NCI-H2107 (cell line): Measurements from ENCODE around the gene NKX6-1.
A peak's percentile ranks its signal among the peaks of the same experiment; 100 is the strongest.

Experiments used
- DNase-seq: peaks from one replicate; lab custom pipeline; 2025; lab: John Stamatoyannopoulos, UW

NKX6-1 gene

DNA sequence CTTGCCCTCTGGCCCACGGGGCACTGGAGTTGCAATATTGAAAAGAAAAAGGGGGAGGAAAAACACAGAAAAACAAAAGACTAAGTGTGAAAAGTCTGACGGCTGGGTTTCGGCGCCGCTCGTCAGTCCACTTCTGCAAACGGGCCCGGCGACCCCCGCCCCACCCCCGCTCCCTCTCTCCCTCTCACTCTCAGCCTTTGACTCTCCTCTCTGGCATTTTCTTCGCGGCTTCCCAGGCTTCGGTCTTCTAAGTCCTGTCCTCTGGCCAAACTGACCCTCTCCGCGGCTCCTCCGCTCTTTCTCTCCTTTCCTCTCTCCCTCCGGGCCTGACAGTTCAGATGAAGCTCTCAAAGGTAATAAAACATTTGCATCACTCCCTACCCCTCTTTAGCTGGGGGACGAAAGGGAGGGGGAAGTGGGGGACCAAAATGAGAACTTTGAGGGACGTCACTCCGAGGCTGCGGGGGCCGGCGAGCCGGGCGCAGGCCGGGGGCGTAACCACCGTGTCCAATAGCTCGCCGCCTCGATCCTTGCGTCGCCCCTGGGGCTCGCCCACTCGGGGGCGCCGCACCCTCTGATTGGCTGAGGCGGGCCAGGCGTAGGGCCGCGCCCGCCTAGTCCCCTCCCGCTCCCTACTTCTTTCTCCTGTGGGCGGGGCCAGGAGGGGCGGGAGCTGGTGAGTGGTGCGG is at the start of gene NKX6-1:
NKX6-1 (minus strand) TSS at position 358 of the 689 bp plus-strand sequence. CDS start 1,064 bp downstream, outside the sequence.
- peak; percentile 67 for DNase-seq

DNA sequence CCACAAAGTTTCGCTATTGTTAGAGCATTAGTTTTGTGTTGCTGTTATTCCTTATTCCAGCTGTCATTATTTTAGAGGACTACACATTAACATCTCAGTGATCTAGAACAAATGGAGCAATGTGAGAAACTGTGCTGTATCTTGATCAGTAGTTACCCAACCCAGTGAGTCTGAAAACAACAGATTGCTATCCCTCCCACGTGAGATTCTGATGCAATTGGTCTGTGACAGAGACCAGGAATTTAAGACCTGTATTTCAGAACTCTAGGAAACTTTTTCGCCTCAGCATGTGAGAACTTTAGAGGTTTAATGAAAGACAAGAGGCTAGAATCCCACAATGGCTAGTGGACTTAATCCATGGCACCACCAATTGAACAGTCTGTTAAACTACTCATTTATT is 48.1 kb upstream of the NKX6-1 start:
- no peak for DNase-seq

DNA sequence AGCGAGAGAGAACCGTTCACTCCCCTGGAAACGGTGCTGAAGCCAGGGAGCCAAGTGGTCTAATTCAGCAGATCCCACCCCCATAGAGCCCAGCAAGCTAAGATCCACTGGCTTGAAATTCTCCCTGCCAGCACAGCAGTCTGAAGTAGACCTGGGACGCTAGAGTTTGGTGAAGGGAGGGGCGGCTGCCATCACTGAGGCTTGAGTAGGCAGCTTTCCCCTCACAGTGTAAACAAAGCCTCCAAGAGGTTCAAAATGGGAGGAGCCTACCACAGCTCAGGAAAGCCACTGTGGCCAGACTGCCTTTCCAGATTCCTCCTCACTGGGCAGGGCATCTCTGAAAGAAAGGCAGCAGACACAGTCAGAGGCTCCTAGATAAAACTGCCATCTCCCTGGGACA is 46.0 kb upstream of the NKX6-1 start:
- no peak for DNase-seq

DNA sequence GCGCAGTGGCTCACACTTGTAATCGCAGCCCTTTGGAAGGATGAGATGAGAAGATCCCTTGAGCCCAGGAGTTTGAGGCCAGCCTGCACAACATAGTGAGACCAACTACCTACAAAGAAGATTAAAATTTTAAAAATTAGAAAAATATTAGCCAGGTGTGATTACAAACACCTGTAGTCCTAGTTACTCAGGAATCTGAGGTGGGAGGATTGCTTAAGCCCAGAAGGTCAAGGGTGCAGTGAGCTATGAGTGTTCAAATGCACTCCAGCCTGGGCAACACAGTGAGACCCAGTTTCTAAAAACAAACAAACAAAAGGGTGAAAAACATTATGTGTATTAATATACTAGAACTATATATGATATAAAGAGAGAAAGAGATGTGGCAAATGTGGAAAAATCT is 36.8 kb upstream of the NKX6-1 start:
- DNase-seq, result no peak

DNA sequence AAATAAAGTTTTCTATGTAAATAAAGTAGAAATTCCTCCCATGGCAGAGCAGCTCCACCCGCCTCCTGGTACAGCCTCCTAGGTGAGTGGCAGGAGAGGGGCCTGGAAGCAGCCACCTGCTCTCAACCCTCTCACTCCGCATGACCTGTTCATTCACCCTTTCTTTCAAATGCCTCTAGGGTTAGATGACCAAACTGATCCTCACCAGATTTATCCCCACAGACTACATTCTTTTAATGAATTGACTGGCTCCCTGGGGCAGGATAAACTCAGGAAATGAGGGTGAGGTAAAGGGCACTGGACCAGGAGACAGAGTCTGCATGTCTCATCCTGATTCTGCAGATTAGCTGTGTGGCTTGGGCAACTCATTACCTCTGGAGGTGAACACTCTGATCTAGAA is 32.6 kb upstream of the NKX6-1 start:
- no peak for DNase-seq

DNA sequence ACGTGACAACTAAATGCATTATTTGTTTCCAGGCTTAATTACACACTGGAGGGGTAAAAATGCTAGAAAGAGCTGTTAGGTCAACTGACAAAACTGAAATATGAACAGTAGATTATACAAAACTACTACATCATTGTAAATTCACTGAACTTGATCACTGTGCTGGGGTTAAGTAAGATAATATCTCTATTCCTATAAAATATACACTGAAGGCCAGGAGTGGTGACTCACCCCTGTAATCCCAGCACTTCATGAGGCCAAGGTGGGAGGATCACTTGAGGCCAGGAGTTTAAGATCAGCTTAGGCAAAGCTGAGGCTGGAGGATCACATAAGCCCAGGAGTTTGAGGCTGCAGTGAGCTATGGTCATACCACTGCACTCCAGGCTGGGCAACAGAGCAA is 31.8 kb upstream of the NKX6-1 start:
- DNase-seq, result no peak

DNA sequence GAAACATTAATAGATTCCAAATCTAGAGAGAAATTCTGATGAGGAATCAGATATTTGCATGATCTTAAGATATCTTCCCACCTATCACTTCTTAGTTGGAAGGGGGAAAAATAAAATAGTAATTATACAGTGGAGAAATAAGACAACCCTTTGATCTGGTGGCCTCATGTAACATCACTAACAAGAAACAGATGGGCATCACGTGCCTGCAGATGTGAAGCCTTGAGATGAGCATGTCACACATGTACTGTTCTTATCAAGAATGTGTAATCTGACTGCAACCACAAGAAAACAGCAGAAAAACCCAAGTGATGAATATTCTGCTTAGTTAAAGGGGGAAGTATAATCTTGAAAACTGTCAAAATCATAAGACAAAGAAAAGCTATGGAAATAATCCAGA is 31.4 kb upstream of the NKX6-1 start:
- no peak for DNase-seq

DNA sequence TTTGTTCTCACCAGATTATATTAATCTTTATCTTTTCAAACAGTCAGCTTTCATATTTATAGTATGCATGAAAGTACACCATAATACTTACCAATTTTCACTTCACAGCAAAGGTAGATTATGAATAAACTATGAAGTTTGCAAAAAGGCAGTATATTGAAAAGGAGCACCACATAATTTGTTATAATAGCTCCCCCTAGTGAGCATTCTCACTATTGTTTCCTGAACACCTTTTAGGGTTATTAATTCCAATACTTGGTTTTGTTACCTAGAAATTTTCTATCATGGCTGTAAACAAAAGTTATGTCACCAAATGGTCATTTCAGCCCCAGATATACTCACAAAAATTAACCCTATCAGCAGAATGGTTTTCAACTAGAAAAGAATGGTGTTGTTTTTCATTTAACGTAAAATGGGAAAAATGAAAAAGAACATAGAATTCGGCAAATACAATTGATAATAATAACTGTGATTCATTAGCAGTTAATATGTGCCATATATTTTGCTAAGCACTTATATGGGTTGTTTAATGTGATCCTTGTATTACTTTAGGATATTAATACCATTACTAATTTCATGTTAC is 30.2 kb upstream of the NKX6-1 start:
- DNase-seq, result no peak

DNA sequence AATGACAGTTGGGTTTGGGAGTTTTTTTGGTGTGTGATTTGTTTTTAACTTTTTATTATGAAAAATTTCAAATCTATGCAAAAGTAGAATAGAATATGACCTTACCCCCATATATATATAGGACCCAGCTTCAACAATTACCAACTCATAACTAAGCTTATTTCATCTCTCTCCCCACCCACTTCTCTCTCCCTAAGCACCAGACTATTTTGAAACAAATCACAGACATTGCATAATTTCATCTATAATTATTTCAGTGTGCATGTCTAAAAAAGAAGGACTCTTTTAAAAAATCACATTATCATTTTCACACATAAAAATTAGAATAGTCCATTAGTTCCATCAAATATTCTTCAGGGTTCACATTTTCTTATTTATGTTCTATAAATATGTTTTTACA is 28.3 kb upstream of the NKX6-1 start:
- DNase-seq, result no peak

DNA sequence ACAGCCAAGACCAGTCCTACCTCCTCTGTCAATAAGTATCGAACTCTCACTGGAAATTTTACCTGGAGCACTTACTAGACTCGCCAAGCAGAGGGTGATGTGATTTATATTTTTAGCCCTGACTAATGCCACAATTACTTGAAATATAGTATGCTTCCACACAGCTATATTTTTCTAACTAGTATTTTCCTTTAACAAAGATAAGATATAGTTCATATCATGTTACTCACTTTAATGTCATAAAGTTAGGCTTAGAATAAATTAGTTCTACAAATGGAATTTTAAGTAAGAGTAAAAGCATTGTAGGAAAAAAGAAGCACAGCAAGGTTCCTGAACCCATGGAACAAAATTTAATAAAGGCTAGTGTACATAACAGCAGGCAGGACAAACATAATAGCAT is 16.0 kb upstream of the NKX6-1 start:
- no peak for DNase-seq

DNA sequence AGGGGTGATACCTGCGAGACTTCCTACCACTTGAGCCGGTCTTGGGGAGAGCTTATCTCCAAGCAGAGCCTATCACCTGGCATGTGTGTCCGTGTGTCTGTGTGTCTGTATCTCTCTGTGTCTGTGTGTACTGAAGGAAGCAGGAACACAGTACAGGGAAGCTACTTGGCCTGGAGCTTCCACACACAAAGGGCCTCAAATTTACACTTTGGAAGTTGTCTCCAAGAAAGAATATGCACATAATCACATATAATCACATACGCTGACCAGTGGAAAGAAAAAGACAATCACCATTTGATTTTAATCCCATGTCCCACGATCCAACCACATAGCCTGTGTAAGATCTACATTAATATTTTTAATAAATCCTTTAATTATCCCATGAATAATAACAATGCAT is 13.2 kb upstream of the NKX6-1 start:
- DNase-seq, result no peak

DNA sequence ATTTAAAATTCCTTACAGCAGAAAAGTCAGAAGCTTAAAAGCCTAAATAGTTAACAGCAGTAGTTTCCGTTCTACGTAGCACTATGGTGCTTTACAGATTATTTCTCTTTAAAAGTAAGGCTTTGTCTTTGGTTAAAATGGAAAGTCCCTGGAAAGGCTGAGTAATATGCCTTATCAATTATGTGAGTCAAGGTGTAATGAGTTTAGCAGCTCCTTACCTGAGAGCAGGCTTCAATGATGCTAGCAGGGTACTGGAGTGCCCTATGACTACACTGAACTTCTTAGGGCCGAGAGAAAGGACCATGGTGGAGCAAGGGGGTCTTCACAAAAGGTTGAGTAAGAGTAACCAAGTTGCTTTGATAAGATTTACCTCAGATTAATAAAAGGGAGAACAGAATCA is 12.6 kb upstream of the NKX6-1 start:
- no peak for DNase-seq

DNA sequence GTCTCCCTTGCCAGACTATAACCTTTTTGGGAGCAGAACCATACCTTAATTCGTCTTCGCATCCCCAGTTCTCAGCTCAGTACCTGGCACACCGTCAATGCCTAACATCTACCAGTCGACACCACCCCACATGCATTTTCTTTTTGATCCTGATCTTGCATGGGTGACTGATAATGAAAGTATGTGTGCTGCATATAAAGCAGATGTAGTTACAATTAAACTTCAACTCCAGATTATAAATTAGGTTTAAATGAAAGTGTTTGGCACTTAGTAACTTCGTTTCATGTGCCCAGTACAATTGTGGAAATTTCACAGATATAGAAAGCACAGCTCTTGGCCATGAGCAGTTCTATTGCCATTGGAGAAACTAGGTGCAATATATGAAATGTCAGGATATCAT is 8.8 kb upstream of the NKX6-1 start:
- DNase-seq, result no peak

DNA sequence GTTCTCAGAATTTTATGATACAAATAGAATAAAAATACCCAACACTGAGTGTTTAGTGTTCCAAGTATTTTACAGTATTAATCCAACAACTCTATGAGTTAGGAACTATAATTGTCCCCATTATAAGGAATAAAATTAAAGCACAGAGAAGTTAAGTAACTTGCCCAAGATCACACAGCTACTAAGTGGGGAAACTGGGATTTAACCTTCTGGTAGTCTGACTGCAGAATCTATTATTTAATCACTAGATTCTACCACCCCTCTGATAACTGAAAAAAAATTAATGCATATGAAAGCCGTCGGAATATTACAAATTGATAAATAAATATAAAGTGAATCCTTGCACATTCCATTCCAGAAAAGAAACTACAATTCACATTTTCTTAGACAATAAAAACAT is 5.7 kb upstream of the NKX6-1 start:
- DNase-seq, result no peak

DNA sequence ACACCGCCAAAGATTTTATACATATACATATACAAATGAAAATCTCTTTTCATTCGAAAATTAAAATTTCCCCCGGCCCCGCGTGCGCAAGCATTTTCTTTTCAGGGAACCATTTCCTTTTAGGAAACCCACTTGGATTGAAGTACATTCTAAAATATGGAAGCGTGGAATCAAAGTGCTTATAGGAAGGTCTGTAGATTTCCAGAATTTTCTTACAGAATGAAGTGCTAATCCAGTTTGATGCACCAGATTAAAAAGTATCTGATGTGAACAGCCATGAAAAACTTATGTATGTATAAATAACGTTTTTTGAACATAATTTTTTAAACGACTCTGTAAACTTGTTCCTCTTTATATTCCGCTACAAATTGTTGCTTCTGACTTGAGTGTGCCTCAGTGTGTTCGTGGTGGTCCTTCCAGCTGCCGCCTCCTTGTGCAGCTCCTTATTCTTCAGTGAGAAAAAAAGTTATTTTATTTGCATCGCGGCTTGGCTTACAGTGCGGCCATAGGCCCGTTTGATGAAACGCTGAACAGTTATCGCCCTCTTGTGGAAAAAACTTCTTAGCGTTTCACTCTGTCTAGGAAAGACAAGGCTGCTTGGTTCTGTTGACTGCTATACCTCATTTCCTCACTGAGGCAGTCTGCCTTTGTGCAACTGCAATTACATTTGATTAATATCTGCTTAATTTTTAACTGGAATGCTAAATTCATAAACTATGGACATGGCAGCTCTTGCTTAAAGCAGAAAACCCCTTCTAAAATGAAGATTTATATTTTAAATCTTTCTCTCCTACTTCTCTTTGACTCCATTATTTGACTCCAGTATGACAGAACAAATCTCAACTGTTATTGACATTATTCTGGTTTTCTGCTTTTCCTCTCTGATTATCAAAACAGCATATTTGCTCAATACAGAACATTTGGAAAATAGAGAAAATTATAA is 4.7 kb upstream of the NKX6-1 start:
- DNase-seq, result peak; percentile 9

DNA sequence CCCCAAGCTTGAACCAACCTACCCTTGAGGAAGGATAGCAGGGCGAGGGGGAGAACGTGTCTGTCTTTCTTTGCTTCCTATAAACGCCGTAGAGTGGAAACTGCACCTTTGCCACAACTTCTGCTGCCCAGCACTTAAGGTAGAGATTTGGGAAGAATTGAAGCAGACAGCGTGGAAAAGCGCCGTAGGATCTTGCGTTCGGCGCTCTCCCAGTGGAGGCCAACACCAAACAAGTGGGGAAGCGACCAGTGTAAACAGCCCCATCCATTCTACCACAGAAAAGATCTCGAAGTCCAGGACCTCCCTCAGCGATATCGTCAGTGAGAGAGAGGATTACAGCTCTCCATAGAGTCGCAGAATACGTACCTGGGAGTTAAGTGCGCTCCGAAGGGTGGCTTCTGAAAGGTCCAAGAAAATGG is 3.9 kb upstream of the NKX6-1 start:
- DNase-seq, result no peak

DNA sequence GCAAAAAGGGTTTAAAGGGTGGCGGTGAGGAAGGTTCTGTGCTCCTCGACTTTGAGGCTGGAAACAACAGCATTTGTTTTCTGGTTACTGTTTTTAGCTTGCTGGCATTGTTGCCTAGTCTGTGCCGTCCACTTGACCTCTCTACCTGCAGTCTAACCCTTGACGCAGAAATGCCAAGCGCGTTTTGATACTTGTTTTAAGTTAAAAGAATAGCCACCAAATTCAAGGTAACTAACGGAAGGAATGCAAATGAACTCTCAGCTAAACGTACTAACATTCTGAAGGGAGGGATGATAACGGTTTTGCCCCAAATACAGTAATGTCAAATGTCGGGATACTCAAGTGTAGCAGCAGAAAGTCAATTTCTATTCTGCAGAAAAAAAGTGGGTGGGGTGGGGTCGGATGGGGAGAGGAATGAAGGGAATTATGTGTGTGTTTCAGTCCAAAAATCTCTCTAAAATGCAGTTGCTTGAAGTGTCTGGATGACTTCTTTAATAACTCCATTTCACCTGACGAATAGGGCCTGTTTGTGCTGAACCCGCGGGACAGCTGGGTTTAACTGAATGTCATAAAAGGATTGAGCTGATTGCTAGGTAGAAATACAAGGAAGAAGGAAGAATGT is 3.4 kb upstream of the NKX6-1 start:
- no peak for DNase-seq

DNA sequence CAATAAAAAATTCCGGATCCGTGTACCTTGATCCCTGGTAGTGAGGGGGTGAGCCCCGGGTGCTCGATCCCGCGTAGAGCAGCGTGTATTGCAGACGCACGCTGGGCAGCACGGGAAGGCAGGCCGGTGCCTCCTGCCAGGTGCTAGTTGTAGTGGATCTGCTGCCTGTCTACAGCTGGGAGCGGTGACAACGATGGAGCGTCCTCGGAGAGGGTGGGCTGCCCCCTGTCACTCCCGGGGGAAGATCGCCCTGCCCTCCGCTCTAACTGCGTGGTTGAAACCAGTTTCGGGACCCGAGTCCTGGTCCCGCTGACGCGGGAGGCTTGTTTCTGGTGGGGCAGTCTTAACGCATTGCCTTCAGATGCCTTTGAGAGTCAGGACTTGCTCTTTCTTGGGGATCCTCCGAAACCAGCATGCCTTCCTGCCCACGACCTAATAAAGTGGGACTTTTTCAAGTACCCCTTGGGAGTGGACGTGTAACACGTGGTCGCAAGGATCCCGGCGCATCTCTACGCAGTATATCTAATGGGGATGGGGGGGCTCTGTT is 2.7 kb upstream of the NKX6-1 start:
- no peak for DNase-seq

DNA sequence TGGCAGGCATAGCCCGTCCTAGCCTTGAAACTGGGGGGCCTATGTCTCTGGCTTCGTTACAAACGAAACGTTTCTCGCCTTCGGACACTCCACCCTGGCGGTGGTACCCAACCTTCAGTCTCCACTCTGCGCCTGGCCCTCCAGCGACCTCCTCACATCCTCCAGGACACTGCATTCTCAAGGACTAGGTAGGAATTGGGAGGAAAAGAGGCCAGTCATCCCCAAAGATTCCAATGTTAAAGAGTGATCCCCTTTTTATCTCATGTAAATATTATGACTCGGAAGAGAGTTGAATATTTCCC is 2.1 kb upstream of the NKX6-1 start:
- no peak for DNase-seq

DNA sequence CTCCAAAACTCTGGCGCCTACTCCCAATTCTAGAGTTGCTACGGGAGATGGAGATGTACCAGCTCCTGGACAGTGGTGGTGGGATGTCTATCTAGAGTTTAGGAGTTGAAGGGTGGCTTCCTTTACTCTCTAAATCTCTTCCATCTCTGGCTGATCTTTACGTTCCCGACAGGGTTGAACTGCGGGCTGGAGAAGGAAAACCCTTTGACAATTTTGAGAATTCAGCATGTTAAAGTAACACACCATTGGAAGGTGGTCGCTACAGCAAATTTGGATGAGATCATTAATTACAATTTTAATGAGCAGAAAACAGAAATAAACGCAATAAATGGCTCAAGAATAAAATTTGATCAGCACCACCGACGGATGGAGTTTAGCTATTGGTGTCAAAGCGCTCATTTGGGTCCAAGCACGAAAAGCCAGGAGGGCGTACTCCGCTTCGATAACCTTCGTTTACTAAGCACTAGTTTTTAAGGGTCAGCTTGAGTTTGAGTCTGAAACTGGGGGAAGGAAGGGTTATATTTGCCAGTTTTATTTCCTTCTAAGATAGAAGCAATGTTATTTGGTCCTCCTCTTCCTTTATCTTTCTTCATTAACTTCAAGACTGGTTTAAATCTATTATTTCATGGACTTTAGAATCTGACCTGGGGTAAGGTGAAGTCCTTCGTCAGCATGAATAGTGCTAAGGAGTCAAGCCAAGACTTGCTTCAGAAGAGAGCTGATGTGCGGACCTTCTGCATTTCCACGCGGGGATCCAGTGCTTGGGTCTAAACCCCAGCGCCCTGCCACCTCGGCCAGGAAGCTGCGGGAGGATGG is 1.5 kb upstream of the NKX6-1 start:
- no peak for DNase-seq

DNA sequence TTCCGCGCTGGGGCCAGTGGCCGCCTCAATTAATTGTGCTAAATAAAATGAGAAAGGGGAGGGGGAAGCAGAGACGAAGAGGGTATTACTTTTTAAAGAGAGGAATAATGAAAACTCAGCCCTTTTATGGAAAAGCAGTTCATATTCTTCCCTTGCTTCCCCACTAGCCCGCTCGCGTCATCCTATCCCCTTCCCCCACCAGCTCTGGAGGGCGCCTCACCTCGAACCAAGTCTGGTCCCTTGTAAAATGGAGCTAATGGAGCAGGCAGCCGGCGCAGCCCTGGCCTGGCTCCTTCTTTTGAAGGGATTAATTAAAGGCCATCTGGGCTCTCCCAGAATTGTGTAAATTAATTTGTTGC is 511 bp upstream of the NKX6-1 start:
- DNase-seq, result no peak
